NCI-H146 (cell line): ENCODE measurements around the gene GBP3.
"Not testable (repeated sequence)": the region's sequence is repeated elsewhere in the genome, so short reads cannot be mapped to it uniquely, and the experiment has no call there.

Experiments used
- DNase-seq: peaks from one replicate; lab custom pipeline; 2025; lab: John Stamatoyannopoulos, UW

The GBP3 gene, protein sequence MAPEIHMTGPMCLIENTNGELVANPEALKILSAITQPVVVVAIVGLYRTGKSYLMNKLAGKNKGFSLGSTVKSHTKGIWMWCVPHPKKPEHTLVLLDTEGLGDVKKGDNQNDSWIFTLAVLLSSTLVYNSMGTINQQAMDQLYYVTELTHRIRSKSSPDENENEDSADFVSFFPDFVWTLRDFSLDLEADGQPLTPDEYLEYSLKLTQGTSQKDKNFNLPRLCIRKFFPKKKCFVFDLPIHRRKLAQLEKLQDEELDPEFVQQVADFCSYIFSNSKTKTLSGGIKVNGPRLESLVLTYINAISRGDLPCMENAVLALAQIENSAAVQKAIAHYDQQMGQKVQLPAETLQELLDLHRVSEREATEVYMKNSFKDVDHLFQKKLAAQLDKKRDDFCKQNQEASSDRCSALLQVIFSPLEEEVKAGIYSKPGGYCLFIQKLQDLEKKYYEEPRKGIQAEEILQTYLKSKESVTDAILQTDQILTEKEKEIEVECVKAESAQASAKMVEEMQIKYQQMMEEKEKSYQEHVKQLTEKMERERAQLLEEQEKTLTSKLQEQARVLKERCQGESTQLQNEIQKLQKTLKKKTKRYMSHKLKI

DNA sequence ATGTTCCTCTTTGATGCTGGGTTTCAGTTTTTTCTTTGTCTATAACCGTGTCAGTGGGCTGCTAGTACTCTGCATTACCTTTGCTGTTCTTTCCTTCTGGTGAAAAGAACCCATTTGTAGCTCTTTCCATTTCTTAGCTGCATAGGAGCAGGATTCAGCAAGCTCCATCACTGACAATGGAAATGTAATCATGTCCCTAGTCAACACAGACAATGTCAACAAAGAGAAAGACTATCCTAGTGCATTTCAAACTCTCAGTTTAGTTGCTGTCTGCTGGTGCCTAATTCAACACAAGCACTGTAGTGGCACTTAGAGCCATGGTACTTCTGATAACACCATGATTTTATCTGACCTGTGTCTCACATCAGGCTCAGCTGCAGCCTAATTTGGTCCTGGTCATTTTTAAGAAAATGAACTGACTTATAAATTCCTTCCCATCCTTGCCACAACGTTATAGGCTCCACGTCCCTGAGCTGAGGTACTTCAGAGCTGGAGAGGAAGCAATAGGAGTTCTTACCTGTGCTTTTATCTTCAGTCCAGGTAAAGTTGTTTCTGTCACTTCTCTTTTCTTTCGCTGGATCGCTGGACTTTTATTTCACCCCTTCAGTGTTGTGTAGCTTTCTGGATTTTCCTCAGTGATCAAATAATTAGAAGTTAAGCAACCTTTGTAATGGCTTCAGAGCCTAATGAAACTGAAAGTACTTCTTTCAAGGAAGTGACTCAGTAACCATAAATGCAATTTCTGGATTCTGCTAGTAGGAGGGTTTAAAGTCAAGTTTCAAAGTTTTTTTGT is at the start of gene GBP3:
TSS of gene GBP3 (minus strand) at position 700 of the 793 bp plus-strand sequence. CDS start 2,145 bp downstream, outside the sequence.
- DNase-seq: peak; percentile 16

DNA sequence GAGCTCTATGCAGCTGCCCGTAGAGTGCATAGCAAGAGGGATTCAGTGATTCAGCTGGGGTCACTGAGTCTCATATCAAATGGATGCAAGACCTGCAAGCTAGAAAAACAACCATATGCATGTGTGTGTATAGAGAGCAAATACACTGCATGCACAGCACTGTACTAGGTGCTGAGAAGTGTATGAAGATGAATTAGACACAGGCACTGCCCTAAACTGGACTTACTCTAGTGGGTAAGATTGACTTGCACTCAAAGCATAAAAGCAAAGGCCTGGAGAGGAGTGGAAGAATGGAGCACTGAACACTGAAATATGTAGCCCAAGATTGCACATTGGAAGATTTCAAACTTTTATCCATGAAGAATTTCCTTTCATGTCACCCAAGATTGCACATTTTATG is 47.8 kb upstream of the GBP3 start:
- no peak for DNase-seq

DNA sequence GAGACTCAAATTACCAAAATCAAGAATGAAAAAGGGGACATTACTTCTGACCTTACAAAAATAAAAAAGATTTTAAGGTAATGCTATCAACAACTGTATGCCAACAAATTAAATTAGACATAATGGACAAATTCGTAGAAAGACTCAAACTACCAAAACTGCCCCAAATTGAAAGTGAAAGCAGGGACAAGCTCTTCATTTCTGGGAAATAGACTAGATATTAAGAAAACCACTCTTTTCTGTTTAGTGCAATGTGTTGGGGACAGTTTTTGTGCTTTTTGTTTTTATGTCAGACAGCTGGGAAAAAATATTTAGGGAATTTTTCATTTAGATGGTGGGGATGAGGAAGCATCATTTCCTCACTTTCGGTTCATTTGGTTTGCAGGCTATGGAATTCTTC is 47.3 kb upstream of the GBP3 start:
- no peak for DNase-seq

DNA sequence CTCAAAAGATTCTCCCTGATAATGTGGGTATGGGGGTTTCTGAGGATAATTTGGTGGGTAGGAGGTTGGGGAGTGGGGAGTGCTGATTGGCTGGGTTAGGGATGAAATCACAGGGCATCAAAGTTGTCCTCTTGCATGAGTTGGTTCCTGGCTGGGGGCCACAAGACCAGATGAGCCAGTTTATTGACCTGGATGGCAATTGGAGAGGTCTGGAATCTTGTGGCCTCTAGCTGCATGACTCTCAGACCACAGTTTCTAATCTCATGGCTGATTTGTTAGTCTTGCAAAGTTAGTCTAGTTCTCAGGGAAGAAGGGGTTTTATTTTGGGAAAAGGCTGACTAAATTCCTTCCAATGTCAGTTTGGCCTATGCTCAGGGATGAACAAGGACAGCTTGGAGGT is 45.6 kb upstream of the GBP3 start:
- no peak for DNase-seq

DNA sequence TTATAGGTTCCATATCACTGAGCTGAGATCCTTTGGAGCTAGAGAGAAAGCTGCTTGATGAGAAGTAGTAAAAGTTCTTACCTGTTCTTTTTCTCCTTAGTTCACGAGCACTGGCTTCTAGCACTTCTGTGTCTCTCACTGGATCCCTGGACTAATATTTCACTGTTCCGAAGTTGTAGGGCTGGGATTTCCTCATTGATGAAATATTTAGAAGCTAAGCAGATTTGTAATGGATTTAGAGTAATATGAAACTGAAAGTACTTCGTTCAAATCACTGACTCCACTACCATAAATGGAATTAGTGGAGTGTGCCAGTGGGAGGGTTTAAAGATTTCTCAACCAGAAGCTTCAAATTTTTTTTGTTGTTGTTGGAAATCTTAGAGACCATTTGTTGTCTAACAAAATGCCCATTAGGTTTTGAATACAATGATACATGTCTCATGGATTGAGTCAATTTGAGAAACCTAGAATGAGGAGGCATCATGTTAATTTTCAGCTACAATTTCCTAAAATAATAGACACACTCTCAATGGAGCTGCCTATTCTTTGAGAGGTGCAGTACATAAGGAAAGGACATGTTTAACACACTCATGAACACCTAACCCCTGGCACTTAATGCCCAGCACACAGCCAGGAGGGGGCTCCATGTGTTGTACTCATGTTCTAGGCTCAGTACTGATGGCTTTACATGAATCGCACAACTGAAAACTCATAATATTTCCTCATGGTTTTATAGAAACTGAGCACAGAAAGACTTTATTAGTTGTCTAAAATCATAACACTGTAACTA is 42.6 kb upstream of the GBP3 start, which contains the start of gene GBP1:
TSS of gene GBP1 (minus strand) at position 130 of the 790 bp plus-strand sequence. CDS start 1,974 bp downstream, outside the sequence.
- no peak for DNase-seq

DNA sequence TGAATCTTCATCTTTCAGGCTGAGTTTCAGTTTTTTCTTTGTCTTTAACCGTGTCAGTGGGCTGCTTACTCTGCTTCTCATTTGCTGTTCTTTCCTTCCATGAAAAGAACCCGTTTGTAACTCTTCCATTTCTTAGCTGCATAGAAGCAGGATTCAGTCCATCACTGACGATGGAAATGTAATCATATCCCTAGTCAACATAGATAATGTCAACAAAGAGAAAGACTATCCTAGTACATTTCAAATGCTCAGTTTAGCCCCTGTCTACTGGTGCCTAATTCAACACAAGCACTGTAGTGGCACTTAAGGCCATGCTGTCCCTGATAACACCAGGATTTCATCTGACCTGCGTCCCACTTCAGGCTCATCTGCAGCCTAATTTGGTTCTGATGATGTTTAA is 42.0 kb upstream of the GBP3 start:
- no peak for DNase-seq

DNA sequence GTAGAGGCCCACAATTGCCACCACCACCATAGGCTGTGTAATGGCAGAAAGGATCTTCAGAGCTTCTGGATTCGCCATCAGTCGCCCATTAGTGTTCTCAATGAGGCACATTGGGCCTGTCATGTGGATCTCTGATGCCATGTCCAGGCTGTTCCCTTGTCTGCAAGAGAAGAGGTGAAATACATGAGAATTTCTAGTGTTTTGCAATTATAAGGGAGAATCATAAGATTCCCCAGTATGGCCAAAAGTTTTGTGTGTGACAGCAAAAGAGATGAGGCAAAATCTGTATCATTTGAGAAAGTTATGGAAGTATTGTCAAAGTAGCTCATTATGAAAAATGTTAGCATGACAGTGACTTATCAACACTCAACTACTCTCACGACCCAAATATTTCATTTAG is 40.4 kb upstream of the GBP3 start:
- no peak for DNase-seq

DNA sequence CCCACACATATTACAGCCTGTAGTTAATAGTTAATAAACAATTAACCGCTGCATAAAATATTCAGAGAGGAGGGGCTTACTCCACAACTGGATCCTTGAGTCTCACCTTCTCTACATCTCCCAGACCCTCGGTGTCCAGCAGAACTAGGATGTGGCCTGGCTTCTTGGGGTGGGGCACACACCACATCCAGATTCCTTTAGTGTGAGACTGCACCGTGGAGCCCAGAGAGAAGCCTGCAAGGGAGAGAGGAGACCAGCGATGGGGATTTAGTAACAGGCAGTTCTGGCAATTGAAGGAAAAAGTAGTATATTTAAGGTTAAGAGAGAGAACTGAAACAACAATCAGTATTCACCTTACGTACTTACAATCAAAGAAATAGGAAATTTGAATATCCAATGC is 37.4 kb upstream of the GBP3 start:
- no peak for DNase-seq

DNA sequence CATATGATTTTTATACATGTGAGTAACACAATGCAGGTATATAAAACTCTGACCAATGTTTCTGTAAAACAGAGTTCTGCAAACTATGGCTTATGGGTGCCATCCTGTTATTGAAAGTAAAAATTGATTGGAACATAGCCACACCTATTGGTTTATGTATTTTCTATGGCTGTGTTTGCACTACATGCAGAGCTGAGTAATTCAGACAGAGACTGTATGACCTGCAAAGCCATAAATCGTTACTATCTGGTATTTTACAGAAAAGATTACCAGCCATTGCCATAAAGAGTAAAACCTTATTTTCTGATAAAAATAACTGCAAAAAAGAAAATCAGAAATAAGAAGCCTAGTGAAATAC is 29.3 kb upstream of the GBP3 start:
- DNase-seq: no peak

DNA sequence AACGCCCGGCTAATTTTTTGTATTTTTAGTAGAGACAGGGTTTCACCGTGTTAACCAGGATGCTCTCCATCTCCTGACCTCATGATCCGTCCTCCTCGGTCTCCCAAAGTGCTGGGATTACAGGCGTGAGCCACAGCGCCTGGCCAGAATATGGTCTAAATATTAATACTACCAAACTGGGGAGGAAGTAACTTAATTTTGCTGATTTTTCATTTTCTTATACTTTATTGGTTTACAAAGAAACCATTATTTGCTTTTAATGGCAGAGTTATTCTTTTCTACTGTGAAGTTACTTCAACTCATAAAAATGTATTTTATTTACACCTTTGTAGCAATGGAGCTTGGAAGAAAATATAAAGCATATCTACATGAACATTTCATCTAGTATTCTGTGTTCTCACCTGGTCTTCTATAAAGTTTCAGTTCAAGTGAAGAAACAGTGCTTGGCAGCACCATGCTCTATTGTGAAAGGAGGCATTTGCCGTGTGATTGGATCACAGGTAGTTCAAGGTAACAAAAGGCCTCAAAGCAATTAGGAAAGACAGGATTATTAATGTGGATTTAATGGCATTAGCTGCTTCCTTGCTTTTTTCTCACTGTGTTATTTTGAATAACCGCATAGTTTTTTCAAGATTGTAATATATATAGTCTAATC is 28.8 kb upstream of the GBP3 start:
- DNase-seq: no peak

DNA sequence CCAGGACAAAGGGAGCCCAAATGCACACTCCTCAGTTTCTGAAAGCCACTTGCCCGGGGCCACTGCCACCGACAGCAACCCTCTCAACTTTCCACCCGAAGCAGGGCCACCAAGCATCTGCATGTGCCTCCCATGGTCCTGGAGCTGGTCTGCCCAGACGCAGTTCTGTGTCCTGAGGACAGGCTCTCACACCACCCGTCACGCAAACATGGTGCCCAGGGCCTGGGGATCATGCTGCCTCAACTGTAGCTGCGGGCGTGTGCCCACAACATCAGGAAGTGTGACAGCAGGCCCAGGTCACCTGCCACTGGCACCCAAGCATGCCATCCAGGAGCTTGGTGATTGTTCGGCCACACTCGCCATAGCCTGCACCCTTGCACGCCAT is 28.0 kb upstream of the GBP3 start:
- no peak for DNase-seq

DNA sequence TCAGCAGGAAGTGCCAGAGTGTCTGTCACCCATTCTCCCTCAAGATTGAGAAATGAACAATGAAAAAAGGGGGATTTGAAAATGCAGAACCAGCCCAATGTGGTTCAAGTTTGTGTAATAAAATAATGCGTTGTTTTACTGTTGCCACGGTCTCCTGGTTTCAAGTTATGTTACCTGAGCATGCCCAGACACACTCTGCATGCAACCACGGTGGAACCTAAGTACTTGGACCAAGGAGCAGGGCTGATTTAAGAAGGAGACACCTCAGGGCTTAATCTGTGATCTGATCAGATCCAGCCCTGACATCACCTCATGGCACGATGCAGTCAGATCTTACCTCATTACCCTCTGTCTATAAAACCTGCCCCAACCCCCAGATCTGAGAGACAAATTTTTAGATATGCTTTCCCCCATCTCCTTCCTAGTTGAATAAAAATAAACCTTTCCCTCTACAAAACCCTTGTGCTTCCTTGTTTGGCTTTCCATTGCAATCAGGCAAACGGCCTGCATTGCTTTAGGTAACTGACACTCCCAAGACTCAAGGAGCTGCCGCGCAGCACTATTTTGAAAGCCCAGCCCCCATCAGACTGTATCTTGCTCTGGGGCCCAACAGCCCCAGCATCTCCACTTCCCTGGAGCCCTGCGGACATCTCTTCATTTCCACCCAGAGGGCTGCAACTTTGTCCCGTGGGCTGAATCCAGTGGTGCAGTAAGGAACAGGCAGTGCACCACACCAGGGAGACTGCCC is 27.4 kb upstream of the GBP3 start:
- not testable (repeated sequence) for DNase-seq

DNA sequence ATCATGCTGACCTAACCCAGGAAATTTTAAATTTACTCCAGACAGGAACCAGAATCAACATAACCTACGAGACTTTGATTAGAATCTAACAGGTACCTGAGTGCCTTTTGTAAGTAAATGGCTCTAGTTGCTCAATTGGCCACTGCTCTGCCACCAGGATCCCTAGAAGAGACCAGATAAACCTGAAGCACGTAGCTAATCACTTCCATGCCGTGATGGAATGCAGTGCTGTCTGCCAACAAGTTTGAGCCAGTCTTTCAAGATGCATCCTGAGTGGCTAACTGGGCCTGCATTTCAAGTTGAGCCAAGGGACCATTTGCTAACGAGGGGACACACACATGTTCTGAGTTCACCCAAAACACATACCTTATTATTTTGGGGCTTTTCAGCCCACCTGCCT is 26.5 kb upstream of the GBP3 start:
- not testable (repeated sequence) for DNase-seq

DNA sequence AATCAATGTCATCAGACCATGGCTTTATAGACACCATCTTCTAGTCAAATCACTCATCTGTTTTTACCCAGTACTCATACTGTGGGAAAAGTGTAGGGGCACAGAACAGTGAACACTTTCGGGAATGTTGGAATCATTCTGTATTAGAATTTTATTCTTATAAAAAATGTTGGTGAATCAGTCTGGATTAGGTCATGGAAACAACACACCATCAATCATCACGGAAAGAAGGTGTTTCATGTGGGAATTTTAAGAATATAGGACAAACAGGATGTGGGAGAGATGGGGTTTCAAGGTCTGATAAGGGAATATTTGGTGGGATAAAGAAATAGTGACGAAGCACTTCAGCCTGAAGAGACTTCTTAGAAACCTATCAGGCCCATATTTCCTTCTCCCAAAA is 25.1 kb upstream of the GBP3 start:
- no peak for DNase-seq

DNA sequence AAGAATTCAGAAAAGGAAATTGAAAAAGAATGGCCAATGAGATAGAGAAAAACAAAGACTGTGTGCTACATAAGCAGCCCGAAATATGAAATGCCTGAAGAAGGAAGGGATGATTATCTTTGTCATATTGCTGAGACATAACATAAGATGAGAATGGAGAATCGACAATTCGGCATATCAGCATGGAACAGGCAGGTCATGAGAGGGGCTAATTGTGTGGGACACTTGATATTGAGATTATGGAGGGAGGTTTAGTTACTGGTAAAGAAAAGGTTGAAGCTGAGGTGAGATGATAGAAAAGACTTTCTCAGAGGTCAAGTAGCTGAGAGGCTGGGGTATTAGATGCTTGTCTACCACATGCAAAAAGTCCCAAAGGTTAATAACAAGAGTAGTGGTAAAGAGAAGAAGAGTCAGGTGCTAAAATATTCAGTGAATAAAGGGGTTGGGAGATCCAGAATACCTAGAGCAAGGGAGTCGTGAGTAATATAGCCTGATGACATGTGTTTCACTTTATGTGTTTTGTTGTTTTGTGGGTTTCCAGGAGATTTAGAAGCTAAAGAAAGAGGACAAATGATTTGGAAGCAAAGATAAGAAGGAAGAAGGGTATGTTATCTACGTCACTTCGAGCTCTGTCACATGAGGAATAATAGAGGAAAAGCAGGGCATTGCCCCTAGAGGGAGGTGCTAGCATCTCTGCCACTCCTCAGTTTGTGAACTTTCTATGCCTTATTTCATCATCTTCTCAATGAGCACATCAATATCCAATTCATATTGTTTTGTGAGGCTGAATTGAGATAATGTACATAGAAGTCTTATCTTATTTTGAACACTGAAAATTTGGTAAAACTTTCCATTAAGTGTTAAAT is 23.9 kb upstream of the GBP3 start:
- not testable (repeated sequence) for DNase-seq

DNA sequence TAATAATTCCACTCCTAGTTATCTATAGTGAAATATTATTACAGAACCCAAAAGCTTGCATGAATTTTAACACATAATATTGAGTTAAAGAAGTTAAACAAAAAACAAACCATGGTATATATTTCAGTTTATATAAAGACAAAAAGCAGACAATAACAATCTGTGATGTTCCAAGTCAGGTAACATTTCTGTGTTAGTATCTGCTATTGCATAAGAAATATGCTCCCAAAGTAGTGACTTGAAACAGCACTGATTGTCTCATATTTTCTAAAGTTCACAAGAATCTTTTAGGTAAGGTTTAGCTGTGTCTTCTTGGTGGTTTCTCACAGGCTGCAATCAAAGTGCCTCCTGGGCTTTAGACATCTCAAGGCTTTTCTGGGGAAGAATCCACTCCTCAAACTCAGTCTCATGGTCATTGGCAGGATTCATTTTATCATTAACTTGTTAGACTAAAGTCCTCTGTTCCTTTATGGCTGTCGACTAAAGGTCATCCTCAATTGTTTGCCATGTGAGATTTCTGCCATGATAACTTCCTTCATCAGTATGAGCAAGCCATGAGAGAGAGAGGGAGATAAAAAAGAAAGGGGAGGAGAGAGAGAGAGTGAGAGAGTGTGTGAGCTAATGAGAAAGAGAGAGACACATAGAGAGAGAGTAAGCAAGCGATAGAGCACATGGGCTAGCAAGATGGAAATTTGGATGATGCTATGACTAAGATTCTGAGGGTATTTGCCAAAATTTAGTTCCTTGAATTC is 22.5 kb upstream of the GBP3 start:
- DNase-seq: no peak

DNA sequence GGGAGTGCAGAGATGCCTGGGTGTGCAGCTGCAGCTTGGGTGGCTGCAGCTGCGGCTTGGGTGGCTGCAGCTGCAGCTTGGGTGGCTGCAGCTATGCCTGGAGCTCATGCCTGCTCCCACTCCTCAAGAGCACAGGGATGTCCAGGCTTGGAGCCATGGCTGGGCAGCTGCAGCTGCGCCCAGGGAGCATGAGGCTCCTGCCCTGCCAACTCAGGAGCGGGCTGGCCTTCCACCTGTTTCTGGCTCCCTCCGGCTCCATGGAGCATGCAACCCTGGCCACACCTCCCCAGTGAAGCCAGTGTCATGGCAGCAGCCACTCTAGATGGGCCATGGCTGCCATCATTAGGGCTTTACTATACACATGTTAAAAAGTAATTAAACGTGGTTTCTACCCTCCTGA is 21.3 kb upstream of the GBP3 start:
- DNase-seq: no peak

DNA sequence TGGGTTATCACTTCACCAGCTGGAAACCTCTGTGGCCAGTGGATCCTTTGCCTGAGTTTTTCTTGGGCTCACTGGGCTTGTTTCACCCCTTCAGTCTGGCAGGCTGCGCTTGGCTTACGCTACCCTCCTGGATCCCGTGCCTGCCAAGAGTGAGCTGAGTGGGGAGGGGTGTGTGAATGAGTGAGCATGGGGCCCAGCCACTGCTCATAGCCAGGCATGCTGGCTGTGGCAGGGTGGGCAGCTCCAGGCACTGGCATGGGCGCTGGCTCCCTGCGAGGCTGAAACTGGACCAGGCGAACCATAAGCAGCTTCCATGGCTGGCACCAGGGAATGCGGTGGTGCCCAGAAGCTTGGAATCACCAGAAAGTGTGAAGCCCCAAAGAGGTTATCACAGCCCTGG is 19.8 kb upstream of the GBP3 start:
- DNase-seq: no peak

DNA sequence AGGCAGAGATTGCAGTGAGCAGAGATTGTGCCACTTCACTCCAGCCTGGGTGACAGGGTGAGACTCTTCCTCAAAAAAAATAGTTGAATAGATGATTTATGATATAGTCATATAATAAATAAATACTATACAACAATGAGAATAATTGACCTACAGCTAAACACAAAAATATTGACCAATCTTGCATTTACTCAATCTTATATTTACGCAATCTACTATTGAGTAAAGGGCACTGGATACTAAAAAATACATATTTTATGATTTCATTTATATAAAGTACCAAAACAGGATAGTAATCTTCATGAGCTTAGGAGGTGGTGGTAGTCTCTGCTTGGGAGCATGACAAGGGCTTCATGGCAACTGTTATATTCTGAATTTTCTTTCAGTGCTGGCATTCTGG is 19.1 kb upstream of the GBP3 start:
- DNase-seq: no peak
